ENCODE results near the gene CLIP4. TPM values are rescaled to one million over a fixed set of nuclear protein-coding genes. Genes with fewer than 3 reads are reported as not detected.

Gene CLIP4
- total RNA-seq, 1 donor: 21.8 TPM

Other genes with a start within 250 kb of the CLIP4 start
- 9.4 TPM for gene TRMT61B, start 245.1 kb upstream of the CLIP4 start, total RNA-seq
- 45.5 TPM for gene WDR43, start 220.7 kb upstream of the CLIP4 start, total RNA-seq
- 3.5 TPM for gene TOGARAM2, start 134.1 kb upstream of the CLIP4 start, total RNA-seq
- gene PCARE, start 40.9 kb upstream of the CLIP4 start, total RNA-seq: under 0.01 TPM